GM21367 (cell line): Measurements from ENCODE around the gene CCK.

ENCODE experiments used
- ATAC-seq: cut with Tn5 transposase; IDR thresholded peaks from one replicate; pipeline ENCODE4 v1.9.1; 2021; ENCODE audit not compliant: unreplicated experiment

Gene CCK

DNA sequence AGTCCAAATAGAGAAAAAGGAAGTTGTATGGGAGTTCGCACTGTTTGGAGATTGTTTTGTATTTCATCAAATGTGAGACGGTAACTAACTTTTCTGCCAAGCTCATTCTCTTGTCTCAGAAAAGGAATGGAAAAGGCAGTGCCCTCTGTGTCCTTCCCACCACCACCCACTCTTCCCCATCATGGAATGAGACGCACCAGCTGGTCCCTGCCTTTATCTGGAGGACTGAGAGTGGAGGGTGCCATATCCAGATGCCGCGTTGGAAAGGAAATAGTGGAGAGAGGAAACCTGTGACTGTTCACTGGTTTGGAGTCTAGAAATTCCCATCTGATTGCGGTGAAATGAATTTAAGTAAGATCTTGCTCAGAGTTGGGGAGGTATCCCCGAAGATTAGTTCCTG lies 3.7 kb upstream of the CCK start:
- ATAC-seq, result no peak

DNA sequence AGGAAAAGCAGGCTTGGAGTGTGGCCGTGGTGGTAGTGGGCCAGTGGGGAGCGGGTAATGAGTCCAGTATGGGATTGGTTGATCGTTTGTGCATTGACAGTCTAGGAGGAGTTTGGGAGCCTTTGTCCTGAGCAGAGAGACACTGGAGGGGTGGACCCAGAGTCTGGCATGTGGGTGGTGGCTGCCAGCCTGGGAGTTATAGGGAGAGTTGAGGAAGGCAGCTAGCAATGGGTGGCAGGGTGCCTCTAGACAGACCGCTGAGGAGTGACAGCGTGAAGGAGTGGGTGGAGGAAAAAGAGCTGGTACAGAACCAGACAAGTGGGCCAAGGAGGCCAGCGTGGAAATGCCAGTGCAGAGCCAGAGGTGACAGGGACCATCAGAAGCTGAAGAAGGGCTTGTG lies 1.9 kb upstream of the CCK start:
- ATAC-seq, result no peak

- ATAC-seq, result no peak
Measured at GRCh38 chr3:42265059-42265991, 660 bp downstream of the CCK start.

GRCh38 chr3:42264399-42265058 lies 1.5 kb downstream of the CCK start:
- ATAC-seq, result no peak

GRCh38 chr3:42263354-42264346 lies 2.3 kb downstream of the CCK start:
- ATAC-seq, result no peak

- ATAC-seq, result no peak
Measured at GRCh38 chr3:42262525-42262924, 3.5 kb downstream of the CCK start.

DNA sequence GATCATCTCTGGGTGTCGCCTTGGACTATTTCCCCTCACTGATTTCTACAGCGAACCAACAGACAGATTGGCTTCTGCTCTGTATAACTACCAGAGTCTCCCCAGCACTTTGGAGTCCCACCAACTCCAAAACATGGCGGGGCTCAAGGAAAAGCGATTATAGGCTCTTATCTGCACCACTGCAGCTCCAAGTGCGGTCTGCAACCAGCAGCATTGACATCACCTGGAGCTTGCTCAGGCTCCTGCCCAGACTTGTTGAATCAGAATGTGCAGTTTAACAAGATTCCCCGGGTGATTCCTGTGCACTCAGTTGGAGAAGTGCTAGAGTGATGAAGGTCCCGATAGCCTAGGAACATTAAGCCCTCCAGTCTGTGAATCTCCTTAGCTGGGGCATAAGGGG lies 9.0 kb downstream of the CCK start:
- no peak for ATAC-seq

DNA sequence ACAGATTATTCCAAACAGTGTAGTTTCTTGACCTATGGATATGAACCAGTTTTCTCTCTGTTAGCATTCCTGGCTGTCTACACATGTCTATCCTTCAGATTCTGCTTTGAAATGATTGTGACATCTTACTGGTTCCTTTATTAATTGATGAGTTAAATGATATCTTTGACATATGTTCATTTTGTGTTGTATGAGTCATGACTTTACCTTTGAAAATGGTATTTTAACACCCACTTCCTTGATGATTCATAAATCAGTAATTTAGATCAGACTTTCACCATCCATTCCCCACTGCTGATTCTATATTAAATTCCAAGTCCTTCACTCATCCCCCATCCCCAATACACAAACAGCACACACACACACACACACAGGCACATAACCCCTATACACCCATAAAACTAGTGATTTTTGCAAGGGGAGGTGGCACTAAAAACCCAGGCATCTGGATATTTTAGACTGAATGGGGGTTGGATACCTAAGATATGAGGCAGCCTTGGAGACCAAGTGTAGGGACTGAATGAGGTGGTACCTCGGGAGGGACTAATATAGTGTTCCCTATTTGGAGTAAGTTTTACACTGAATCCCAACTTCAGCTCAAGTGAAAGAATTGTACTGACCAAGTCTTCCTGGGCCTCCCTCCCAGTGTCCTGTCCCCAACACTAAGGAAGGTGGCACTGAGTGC lies 9.7 kb downstream of the CCK start:
- ATAC-seq, result no peak

DNA sequence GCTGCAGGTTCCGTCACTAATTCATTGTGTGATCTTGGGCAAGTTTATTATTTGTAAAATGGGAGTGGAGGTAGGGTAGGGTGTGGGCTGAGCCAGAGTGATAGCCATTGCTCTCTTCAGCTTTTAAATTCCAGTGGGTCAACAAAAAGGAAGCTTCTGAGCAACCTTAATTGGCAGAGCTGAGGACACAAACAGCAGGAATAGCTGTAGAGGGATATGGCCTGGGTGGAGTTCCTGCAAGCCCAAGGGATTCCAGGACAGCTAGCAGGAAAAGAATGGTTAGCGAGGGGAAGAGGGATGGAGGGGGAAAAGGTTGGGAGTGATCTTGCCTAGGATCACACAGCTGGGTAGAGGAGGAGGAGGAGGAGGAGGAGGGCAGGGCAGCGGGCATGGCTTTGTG lies 11.4 kb downstream of the CCK start:
- no peak for ATAC-seq

DNA sequence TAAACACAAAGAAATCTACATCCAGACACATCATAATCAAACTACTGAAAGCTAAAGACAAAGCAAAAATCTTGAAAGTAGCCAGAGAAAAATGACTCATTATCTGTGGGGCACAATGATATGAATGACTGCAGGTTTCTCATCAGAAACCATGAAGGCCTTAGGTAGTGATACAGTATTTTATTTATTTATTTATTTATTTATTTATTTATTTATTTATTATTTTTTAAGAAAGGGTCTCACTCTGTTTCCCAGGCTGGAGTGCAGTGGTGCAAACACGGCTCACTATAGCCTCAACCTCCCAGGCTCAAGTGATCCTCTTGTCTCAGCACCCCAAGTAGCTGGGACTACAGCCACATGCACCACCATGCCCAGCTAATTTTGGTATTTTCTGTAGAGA lies 15.2 kb downstream of the CCK start:
- no peak for ATAC-seq

GRCh38 chr3:42247576-42248027 lies 18.4 kb downstream of the CCK start:
- ATAC-seq, result no peak

DNA sequence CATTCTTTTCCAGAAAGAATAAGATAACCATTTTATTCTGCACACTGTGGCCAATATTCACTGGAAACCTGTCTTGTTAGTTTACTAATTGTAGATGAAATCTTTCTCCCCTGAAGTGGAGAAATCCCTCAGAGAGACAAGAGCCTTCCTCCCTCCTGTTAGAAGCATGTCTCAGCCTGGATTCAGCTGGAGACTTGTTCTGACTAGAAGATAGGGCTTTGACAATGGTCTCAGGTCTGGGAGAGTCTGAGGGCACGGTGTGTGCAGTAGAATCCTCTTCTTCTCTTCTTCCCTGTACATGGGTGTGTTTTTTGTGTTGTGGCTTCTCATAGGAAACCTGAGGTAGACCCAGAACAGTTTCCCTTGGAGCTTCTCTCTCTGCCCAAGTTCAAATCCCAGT lies 19.9 kb downstream of the CCK start:
- no peak for ATAC-seq

DNA sequence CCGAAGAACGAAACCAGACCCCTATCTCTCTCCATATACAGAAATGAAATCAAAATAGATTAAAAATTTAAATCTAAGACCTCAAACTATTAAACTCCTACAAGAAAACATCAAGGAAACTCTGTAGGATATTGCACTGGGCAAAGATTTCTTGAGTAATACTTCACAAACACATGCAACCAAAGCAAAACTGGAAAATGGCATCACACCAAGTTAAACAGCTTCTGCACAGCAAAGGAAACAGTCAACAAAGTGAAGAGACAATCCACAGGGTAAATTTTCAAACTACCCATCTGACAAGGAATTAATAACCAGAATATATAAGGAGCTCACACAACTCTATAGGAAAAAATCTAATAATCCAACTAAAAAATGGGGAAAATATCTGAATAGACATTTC lies 29.4 kb downstream of the CCK start:
- ATAC-seq, result no peak

- ATAC-seq, result no peak
Measured at GRCh38 chr3:42235532-42235931, 30.5 kb downstream of the CCK start.

DNA sequence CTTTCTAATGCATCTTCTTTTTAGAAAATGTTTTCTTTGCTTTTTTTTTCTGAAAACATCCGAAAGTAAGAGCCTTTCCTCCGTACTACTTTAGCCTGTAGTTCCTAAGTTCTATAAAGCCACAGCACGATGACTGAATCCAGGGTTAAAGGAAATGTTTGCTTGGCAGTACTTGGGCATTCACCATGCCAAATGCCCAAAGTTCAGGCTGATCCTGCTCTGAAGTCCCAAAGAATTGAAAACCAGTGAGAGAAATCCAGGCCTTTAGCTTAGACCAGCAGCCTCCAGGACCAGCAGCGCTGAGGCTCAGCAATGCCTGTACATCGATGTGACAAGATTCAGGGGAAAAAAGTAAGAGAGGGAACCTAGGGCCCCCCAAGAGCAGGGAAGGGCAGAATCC lies 35.1 kb downstream of the CCK start:
- no peak for ATAC-seq

DNA sequence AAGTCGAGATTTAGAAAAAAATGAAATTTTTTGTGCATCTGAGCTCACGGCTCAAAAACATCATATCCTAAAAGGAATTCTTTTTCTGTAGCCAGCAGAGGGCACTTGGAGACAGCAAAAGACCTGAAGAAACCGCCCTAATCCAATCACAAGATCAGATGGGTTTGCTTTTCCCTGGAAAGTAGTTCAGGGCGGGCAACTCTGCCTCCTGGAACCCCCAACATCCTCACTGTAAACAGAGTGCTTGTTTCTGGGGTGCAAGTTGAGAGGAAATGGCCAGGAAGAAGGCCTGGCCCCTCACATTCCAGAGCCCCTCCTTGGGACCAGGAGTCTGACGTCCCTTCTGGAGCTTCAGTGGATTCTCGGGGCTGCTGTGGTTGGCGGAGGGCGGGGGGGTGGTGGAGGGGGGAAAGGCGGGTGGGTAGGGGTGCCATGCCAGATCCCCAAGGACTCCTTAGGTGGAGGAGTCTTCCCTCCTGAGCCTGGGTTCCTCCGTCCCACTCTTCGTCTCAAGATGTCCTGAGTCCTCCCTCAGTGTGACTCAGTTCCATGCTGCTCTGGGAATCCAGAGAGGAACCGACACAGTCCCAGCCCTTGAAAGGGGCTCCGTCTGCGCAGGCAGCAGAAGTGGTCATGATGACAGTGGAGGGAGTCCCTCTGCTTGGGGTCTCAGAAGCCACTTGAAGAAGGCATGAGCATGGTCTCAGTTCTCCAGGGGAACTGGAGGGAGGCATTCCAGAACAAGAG lies 35.9 kb downstream of the CCK start:
- ATAC-seq, result no peak

GRCh38 chr3:42229266-42229941 lies 36.6 kb downstream of the CCK start:
- ATAC-seq, result no peak

DNA sequence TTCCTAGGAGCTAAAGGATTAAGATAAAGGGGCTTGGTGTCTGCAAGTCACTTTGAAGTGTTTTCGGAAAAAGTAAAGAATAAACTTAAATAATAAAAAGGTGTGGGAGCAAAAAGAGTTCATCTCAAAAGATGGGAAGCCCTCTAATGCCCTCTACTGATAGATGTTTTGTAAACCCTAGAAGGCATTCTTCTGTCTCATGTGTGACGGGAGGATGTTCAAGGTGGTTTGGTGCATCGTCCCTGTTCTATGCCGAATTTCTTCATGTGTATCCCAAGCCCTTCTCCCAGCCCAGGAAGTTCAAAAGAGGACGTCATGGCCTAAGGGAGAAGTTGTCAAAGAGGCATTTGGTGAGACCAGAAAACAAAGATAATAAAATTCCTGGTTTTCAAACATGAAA lies 37.2 kb downstream of the CCK start:
- no peak for ATAC-seq
